Sigmoid colon (tissue), 7 donors: Measurements from ENCODE around the gene DAAM2. TPM values are rescaled to one million over a fixed set of nuclear protein-coding genes. Genes with fewer than 3 reads are reported as not detected.

Experiments used
- DNase-seq: peaks from one replicate; pipeline ENCODE4 v3.0.0-alpha.2; 2019
- H3K27ac ChIP-seq, 4 donors: fragments of 200-600 bp; sonication (generic); one replicate each; pipeline ENCODE4 v1.5.1; 2016 to 2019; ENCODE audit warnings: mild to moderate bottlenecking in 1 of 4
- H3K27me3 ChIP-seq, 3 donors: fragments of 200-600 bp; sonication (generic); one replicate each; pipeline ENCODE4 v1.5.1; 2019; ENCODE audit warnings: mild to moderate bottlenecking in 1 of 3
- H3K36me3 ChIP-seq, 4 donors: fragments of 200-600 bp; sonication (generic); one replicate each; pipeline ENCODE4 v1.5.1; 2016 to 2019
- H3K4me1 ChIP-seq, 4 donors: fragments of 200-600 bp; sonication (generic); one replicate each; pipeline ENCODE4 v1.5.1; 2017 to 2019
- H3K4me3 ChIP-seq, 4 donors: fragments of 200-600 bp; sonication (generic); one replicate each; pipeline ENCODE4 v1.5.1; 2017 to 2019; ENCODE audit warnings: mild to moderate bottlenecking in 2 of 4, moderate library complexity in 1 of 4
- H3K9me3 ChIP-seq, 4 donors: fragments of 200-600 bp in 3 of 4; sonication (generic) in 3 of 4; one replicate each; pipeline versions ENCODE4 v1.5.1 to v1.6.1; 2013 to 2019
- EP300 ChIP-seq, 4 donors: sonication (generic); formaldehyde crosslinking; IDR thresholded peaks; one replicate each; pipeline ENCODE4 v1.6.1; 2017; ENCODE audit warnings: antibody characterized with exemption in 4 of 4
- POLR2A ChIP-seq, 2 donors: fragments of 450-650 bp; IDR thresholded peaks; one replicate each; pipeline ENCODE4 v1.6.1; 2016; ENCODE audit warnings: antibody characterized with exemption in 2 of 2, mild to moderate bottlenecking in 2 of 2, moderate library complexity in 2 of 2
- POLR2AphosphoS5 ChIP-seq, 4 donors: sonication (generic); formaldehyde crosslinking; IDR thresholded peaks; one replicate each; pipeline ENCODE4 v1.6.1; 2017; ENCODE audit warnings: antibody characterized with exemption in 4 of 4
- WGBS, 2 donors: extraction: QIAGEN DNeasy Blood & Tissue Kit; methylation state at CpG; one replicate each; pipeline ENCODE4 v1.1.7; 2013; 5-methylcytosine and 5-hydroxymethylcytosine counted together
- intact Hi-C: fragments of 100-400 bp; cut with DNase I; formaldehyde crosslinking; loops from one replicate; pipeline ENCODE4 v1.15.1; 2023
- polyA plus RNA-seq, 3 donors: library from polyadenylated mRNA; stranded (reverse); fragments of 200-250 nt; gene quantifications; one replicate each; pipeline ENCODE4 v1.2.3, GENCODE V29; 2013
- total RNA-seq, 4 donors: library from RNA; depleted of rRNA; stranded (reverse); fragments of >200 nt; gene quantifications; one replicate each; pipeline ENCODE4 v1.1.0, GENCODE V29; 2016
- TF ChIP-seq, protein P1 (sequence below), 4 experiments: fragments of 450-650 bp in 3 of 4; fragments of 200-600 bp in 1 of 4; IDR thresholded peaks; one replicate each; pipeline ENCODE4 v1.5.1; 2016 to 2019; ENCODE audit warnings: antibody characterized with exemption in 4 of 4, mild to moderate bottlenecking in 3 of 4, moderate library complexity in 2 of 4
- donor health status: healthy with polysubstance abuse.
- donor health status: Bipolar disorder and iron deficiency.
- donor health status: healthy.

The DAAM2 gene
- total and polyA plus RNA-seq, 7 donors: 4.2 to 53.2 (median 23.2) TPM

- Histone ChIP-seq H3K9me3 (no peaks in the 10 kb centered on the region), H3K27ac (no peak overlapping the region), H3K4me3 (no peak overlapping the region), H3K36me3 (peaks cover 9 to 77% (median 22%) of the 10 kb centered on the region in 4 donors), H3K27me3 (no peaks in the 10 kb centered on the region), H3K4me1 (no peaks in the 10 kb centered on the region)
- 93 to 95% methylated on average over 4 of the region's 4 CpGs for WGBS, 2 donors
- intact Hi-C loops: no loop called here
- no peak for TF ChIP-seq POLR2A (IDR thresholded peaks at IDR 0.05)
- TF ChIP-seq, protein P1, sequence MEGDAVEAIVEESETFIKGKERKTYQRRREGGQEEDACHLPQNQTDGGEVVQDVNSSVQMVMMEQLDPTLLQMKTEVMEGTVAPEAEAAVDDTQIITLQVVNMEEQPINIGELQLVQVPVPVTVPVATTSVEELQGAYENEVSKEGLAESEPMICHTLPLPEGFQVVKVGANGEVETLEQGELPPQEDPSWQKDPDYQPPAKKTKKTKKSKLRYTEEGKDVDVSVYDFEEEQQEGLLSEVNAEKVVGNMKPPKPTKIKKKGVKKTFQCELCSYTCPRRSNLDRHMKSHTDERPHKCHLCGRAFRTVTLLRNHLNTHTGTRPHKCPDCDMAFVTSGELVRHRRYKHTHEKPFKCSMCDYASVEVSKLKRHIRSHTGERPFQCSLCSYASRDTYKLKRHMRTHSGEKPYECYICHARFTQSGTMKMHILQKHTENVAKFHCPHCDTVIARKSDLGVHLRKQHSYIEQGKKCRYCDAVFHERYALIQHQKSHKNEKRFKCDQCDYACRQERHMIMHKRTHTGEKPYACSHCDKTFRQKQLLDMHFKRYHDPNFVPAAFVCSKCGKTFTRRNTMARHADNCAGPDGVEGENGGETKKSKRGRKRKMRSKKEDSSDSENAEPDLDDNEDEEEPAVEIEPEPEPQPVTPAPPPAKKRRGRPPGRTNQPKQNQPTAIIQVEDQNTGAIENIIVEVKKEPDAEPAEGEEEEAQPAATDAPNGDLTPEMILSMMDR (IDR thresholded peaks at IDR 0.05): no peak
- TF ChIP-seq EP300 (IDR thresholded peaks at IDR 0.05): no peak
- no peak for TF ChIP-seq POLR2AphosphoS5 (IDR thresholded peaks at IDR 0.05)
- DNase-seq: peak; percentile 14
Measured at GRCh38 chr6:39902786-39903465, 110.8 kb downstream of the DAAM2 start.

DNA sequence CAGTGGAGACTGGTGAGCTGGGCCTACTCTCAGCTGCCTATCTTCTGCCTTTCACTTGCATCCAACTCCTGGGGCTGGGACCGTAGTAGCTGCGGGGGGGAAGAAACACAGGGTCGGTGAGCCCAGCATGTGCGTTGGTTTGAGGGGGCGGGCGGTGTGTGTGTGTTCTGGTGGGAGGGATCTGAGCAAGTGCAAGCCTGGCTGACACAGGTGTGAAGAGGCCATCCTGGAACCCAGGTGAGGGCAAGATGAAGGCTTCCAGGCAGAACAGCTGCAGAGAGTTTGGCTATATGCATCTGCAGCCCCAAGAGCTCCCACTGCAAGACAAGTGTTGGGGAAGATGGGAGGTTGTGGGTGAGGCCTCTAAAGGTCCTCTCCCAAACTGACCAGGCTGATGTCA lies 111.5 kb downstream of the DAAM2 start:
- H3K36me3 ChIP-seq: peaks cover 9 to 77% (median 19%) of the 10 kb centered on the region in 4 donors
- H3K4me1 ChIP-seq: no peaks in the 10 kb centered on the region
- no peak for DNase-seq
- H3K27ac ChIP-seq: no peak overlapping the region
- no peak for TF ChIP-seq EP300 (IDR thresholded peaks at IDR 0.05)
- TF ChIP-seq, protein P1 (IDR thresholded peaks at IDR 0.05): no peak
- H3K27me3 ChIP-seq: no peaks in the 10 kb centered on the region
- H3K4me3 ChIP-seq: no peak overlapping the region
- 91 to 96% methylated on average over 6 of the region's 6 CpGs for whole genome bisulfite sequencing, 2 donors
- intact Hi-C loops: no loop called here
- H3K9me3 ChIP-seq: no peaks in the 10 kb centered on the region

DNA sequence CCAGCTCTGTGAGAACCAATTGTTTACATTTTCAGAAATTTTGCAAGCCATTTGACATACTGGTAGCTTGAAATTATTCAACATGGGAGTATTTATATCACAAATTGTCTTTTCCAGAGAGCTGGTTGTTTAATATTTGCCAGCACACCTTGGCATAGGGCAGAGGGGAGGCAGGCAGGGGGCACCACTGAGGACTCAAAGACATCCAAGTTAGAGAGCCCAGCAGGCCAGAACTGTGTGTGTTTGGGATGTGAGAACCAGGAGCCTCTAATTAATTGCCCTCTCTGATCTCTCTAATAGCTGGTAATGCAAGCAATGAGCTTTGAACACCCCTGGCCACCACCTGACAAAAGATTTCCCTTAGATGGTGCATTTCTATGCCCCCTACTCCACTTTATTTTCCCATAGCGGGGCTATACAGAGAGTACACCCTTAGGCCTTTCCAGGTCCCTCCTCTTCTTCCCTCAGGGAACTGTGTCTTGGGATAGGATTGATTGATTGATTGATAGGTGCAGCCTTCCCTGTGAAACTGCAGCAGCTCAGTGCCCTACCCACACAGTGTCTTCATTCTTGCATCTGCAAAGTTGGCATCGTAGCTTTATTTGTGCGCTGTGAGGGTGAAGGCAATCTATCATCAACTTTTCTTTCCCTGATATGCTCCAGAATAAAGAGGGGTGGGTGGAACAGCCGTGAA lies 112.9 kb downstream of the DAAM2 start:
- TF ChIP-seq POLR2AphosphoS5 (IDR thresholded peaks at IDR 0.05) (no peak), EP300 (IDR thresholded peaks at IDR 0.05) (no peak)
- intact Hi-C loops: no loop called here
- Histone ChIP-seq H3K4me3 (no peak overlapping the region), H3K36me3 (peaks cover 9 to 69% (median 16%) of the 10 kb centered on the region in 4 donors), H3K27ac (peak overlapping the region in 1 of 4 donors; percentile 20), H3K4me1 (no peaks in the 10 kb centered on the region), H3K27me3 (no peaks in the 10 kb centered on the region), H3K9me3 (no peaks in the 10 kb centered on the region)
- DNase-seq: peak; percentile 48
- 73 to 83% methylated on average over 4 of the region's 4 CpGs for WGBS, 2 donors

GRCh38 chr6:39905640-39905975 lies 113.4 kb downstream of the DAAM2 start:
- Histone ChIP-seq H3K4me1 (no peaks in the 10 kb centered on the region), H3K9me3 (no peaks in the 10 kb centered on the region), H3K27ac (peak overlapping the region in 1 of 4 donors; percentile 20), H3K27me3 (no peaks in the 10 kb centered on the region), H3K4me3 (no peak overlapping the region), H3K36me3 (peaks cover 9 to 67% (median 16%) of the 10 kb centered on the region in 4 donors)
- intact Hi-C loops: no loop called here
- DNase-seq: peak; percentile 56
- WGBS, 2 donors: 85 to 86% methylated on average over 4 of the region's 4 CpGs
- TF ChIP-seq EP300 (IDR thresholded peaks at IDR 0.05): no peak
- TF ChIP-seq POLR2A (IDR thresholded peaks at IDR 0.05): no peak
- TF ChIP-seq, protein P1 (IDR thresholded peaks at IDR 0.05): no peak
- TF ChIP-seq POLR2AphosphoS5 (IDR thresholded peaks at IDR 0.05): no peak

- Histone ChIP-seq H3K27ac (no peak overlapping the region), H3K4me3 (no peak overlapping the region), H3K9me3 (no peaks in the 10 kb centered on the region), H3K4me1 (no peaks in the 10 kb centered on the region), H3K36me3 (peaks cover 4 to 66% (median 13%) of the 10 kb centered on the region in 4 donors), H3K27me3 (no peaks in the 10 kb centered on the region)
- 80 to 88% methylated on average over 13 of the region's 13 CpGs for WGBS, 2 donors
- TF ChIP-seq POLR2A (IDR thresholded peaks at IDR 0.05) (no peak), EP300 (IDR thresholded peaks at IDR 0.05) (no peak), POLR2AphosphoS5 (IDR thresholded peaks at IDR 0.05) (no peak)
- TF ChIP-seq, protein P1 (IDR thresholded peaks at IDR 0.05): no peak
- intact Hi-C loops: no loop called here
- peak; percentile 61 for DNase-seq
Measured at GRCh38 chr6:39906318-39906761, 114.2 kb downstream of the DAAM2 start.
